Thyroid gland (tissue), 4 donors: Measurements from ENCODE around the gene AK9. TPM values are rescaled to one million over a fixed set of nuclear protein-coding genes. Genes with fewer than 3 reads are reported as not detected.

Source experiments
- DNase-seq, 2 donors: peaks; one replicate each; pipeline ENCODE4 v3.0.0-alpha.2; 2019
- H3K27ac ChIP-seq, 3 donors: fragments of 200-600 bp; sonication (generic); 1 replicate in 2 of 3; 2 replicates in 1 of 3; pipeline ENCODE4 v1.5.1; 2016 to 2019; ENCODE audit warnings: mild to moderate bottlenecking in 1 of 3, moderate library complexity in 1 of 3
- H3K27me3 ChIP-seq: fragments of 200-600 bp; sonication (generic); one replicate; pipeline ENCODE4 v1.5.1; 2019
- H3K36me3 ChIP-seq, 2 donors: fragments of 200-600 bp; sonication (generic); one replicate each; pipeline ENCODE4 v1.5.1; 2016 to 2019
- H3K4me1 ChIP-seq, 2 donors: fragments of 200-600 bp; sonication (generic); one replicate each; pipeline ENCODE4 v1.5.1; 2017 to 2019
- H3K4me3 ChIP-seq, 3 donors: fragments of 200-600 bp; sonication (generic); replicated peaks in 1 of 3; 1 replicate in 2 of 3; 2 replicates in 1 of 3; pipeline ENCODE4 v1.5.1; 2016; ENCODE audit warnings: mild to moderate bottlenecking in 1 of 3
- H3K9me3 ChIP-seq: fragments of 200-600 bp; sonication (generic); one replicate; pipeline ENCODE4 v1.5.1; 2017
- CTCF ChIP-seq, 6 experiments: fragments of 200-600 bp in 3 of 6; fragments of 450-650 bp in 3 of 6; sonication (generic) in 3 of 6; IDR thresholded peaks; one replicate each; pipeline ENCODE4 v1.5.1; 2016 to 2019; ENCODE audit warnings: antibody characterized with exemption in 6 of 6, mild to moderate bottlenecking in 2 of 6, inconsistent platforms in 1 of 6, moderate library complexity in 1 of 6
- POLR2A ChIP-seq, 2 donors: fragments of 450-650 bp; IDR thresholded peaks; one replicate each; pipeline ENCODE4 v1.6.1; 2017; ENCODE audit warnings: antibody characterized with exemption in 2 of 2, mild to moderate bottlenecking in 2 of 2, moderate library complexity in 1 of 2
- WGBS, 2 donors: methylation state at CpG; one replicate each; pipeline ENCODE4 v1.1.5; 2017; 5-methylcytosine and 5-hydroxymethylcytosine counted together
- intact Hi-C: fragments of 100-400 bp; cut with DNase I; formaldehyde crosslinking; loops from one replicate; pipeline ENCODE4 v1.15.1; 2023
- total RNA-seq, 4 donors: library from RNA; depleted of rRNA; stranded (reverse); fragments of >200 nt; gene quantifications; one replicate each; pipeline ENCODE4 v1.2.3, GENCODE V29; 2016

Gene AK9
- total RNA-seq, 4 donors from 2014 or later: 12.5 to 42.6 (median 15.3) TPM

GRCh38 chr6:109498052-109498451 is 192.9 kb downstream of the AK9 start:
- WGBS, 2 donors: 70 to 80% methylated on average over 4 of the region's 4 CpGs
- no peak overlapping the region for H3K4me3 ChIP-seq
- intact Hi-C loops: no loop called here

GRCh38 chr6:109496036-109496772 is 194.8 kb downstream of the AK9 start:
- H3K4me3 ChIP-seq: no peak overlapping the region
- DNase-seq: no peak
- no peak for TF ChIP-seq CTCF (IDR thresholded peaks at IDR 0.05)
- TF ChIP-seq POLR2A (IDR thresholded peaks at IDR 0.05): no peak
- H3K4me1 ChIP-seq: peaks cover 4 to 5% of the 10 kb centered on the region in 2 donors
- H3K27me3 ChIP-seq: no peaks in the 10 kb centered on the region
- no peaks in the 10 kb centered on the region for H3K36me3 ChIP-seq
- H3K9me3 ChIP-seq: no peaks in the 10 kb centered on the region
- no peak overlapping the region for H3K27ac ChIP-seq
- 86 to 89% methylated on average over 9 of the region's 9 CpGs for WGBS, 2 donors
- intact Hi-C loops: no loop called here

More at GRCh38 chr6:109498052-109498451, 192.9 kb downstream of the AK9 start:
- no peaks in the 10 kb centered on the region for H3K27me3 ChIP-seq
- TF ChIP-seq POLR2A (IDR thresholded peaks at IDR 0.05) (no peak), CTCF (IDR thresholded peaks at IDR 0.05) (no peak)
- no peaks in the 10 kb centered on the region for H3K9me3 ChIP-seq
- H3K4me1 ChIP-seq: peaks cover 4 to 5% of the 10 kb centered on the region in 2 donors
- no peak overlapping the region for H3K27ac ChIP-seq
- DNase-seq: no peak
- H3K36me3 ChIP-seq: no peaks in the 10 kb centered on the region

GRCh38 chr6:109493865-109494264 is 197.1 kb downstream of the AK9 start:
- Histone ChIP-seq H3K4me3 (no peak overlapping the region), H3K27me3 (no peaks in the 10 kb centered on the region), H3K27ac (no peak overlapping the region), H3K4me1 (peaks cover 3% of the 10 kb centered on the region in 2 donors), H3K36me3 (no peaks in the 10 kb centered on the region), H3K9me3 (no peaks in the 10 kb centered on the region)
- intact Hi-C loops: no loop called here
- WGBS, 2 donors: 95 to 100% methylated on average over 1 of the region's 1 CpG
- TF ChIP-seq POLR2A (IDR thresholded peaks at IDR 0.05): no peak
- TF ChIP-seq CTCF (IDR thresholded peaks at IDR 0.05): no peak
- DNase-seq: no peak

- no peak overlapping the region for H3K27ac ChIP-seq
- TF ChIP-seq POLR2A (IDR thresholded peaks at IDR 0.05) (no peak), CTCF (IDR thresholded peaks at IDR 0.05) (no peak)
- DNase-seq: no peak
Measured at GRCh38 chr6:109491207-109491938, 199.6 kb downstream of the AK9 start.

GRCh38 chr6:109490713-109491112 is 200.3 kb downstream of the AK9 start:
- Histone ChIP-seq H3K27ac (no peak overlapping the region), H3K4me3 (no peak overlapping the region), H3K4me1 (no peaks in the 10 kb centered on the region), H3K9me3 (no peaks in the 10 kb centered on the region), H3K36me3 (no peaks in the 10 kb centered on the region), H3K27me3 (no peaks in the 10 kb centered on the region)
- no peak for DNase-seq
- intact Hi-C loops: no loop called here
- 66 to 74% methylated on average over 2 of the region's 2 CpGs for WGBS, 2 donors
- TF ChIP-seq POLR2A (IDR thresholded peaks at IDR 0.05) (no peak), CTCF (IDR thresholded peaks at IDR 0.05) (no peak)

More at GRCh38 chr6:109491207-109491938, 199.6 kb downstream of the AK9 start:
- intact Hi-C loops: no loop called here
- Histone ChIP-seq H3K9me3 (no peaks in the 10 kb centered on the region), H3K4me1 (no peaks in the 10 kb centered on the region), H3K4me3 (no peak overlapping the region), H3K36me3 (no peaks in the 10 kb centered on the region), H3K27me3 (no peaks in the 10 kb centered on the region)
- 54 to 61% methylated on average over 5 of the region's 5 CpGs for WGBS, 2 donors
